Activated T-cell treated with anti-CD3 and anti-CD28 coated beads for 48 hours (primary cell): ENCODE results near the gene PLEKHH1.
"Not testable (repeated sequence)": the region's sequence is repeated elsewhere in the genome, so short reads cannot be mapped to it uniquely, and the experiment has no call there.

Experiments used
- DNase-seq: peaks from one replicate; pipeline ENCODE4 v3.0.0-alpha.2; 2020; ENCODE audit warnings: low read depth

PLEKHH1 gene

DNA sequence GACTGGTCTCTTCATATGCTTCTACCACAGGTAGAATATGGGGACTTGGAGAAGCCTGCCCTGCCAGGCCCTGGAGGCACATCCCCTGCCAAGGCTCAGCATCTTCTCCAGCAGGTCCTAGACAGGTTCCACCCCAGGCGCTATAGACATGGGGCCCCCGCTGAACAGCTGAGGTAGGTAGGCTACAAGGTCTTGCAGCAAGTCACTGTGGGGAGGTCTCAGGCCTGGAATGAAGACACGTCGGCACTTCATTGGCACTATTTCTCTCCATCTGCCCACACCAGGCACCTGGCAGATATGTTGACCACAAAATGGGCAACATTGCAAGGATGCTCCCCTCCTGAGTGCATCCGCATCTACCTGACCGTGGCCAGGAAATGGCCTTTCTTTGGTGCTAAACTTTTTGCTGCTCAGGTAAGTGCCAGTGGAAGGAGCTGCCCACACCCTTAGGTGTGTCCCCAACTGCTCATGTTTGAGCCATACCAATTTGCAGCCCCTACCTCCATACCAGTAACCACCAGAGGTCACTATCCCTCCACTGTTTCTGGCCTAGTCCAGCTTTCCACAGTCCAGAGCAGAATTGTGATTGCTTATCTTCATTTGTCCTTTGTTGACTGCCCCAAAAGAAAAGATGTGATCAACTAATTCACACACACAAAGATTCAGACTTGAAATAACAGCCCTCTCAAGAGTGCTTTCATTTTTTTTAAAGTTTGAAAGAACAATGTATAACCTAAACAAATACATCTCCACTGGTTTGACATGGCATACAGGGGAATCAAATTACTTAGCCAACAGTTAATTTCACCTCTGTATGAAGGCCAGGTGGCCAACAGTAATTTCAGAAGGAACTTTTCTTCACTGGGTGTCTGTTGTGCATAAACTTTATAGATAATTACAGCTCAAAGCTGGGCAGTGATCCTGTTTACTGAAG, 50.9 kb downstream of the PLEKHH1 start:
- no peak for DNase-seq

DNA sequence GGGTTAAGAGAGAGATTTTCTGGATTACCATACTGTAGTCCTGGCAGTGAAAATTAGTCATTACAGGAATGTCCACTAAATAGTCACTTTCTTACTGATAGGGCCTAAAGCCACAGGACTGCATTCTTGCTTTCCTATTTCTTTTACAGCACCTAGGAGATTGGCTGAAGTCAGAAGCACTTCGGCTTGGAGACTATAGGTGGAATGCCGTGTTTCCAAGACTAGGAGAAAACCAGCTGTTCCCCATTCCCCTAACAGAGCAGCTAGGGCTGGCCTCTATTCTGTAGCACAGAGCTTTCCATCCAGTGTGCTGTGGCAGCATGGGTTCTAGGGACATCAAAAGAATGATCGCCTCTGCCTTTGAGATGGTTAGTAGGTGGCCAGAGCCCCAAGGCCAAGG, 51.9 kb downstream of the PLEKHH1 start:
- no peak for DNase-seq

DNA sequence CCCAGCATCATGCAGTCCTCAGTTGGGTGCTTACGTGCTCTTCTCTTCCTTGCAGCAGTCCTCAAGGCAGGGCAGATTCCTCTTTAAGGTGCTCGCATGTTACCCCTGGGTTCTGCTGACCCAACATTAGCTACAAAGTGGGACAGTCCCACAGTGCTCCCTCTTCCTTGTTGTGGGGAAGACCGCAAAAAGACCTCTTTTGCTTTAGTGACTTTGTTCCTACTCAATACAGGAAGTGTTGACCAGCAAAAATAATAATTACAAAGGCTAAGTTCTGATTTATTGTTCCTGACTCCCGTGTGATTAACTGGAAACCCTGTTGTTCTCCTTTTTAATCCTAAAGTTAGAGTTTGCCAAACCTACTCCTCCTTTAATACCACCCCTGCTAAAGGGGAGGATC, 53.3 kb downstream of the PLEKHH1 start:
- DNase-seq: no peak

DNA sequence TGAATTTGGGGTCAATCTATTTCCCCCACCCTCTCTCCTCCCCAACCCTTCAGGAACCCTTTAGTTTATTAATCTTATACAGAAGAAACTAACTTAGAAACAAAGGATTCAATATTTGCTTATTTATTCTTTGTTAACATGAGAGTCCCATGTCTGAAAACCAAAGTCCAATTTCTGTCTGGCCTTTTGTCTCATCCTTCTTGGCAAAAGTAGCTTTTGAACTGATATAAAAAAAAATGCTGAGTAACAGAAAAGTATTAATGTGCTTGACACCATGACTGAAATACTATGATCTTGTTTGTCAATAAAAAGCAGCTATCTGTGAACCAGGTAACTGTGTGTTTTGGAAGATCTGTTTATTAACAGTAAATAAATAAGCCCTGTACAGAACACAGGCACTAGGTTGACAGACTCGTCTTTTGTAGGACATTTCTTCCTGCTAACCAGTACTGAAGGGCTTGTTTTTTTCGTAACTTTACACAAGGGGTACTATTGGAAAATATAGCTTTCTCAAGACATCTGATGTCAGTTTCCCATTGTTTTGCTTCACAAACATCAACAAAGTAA, 56.2 kb downstream of the PLEKHH1 start:
- no peak for DNase-seq

GRCh38 chr14:67593650-67594049, 60.6 kb downstream of the PLEKHH1 start:
- not testable (repeated sequence) for DNase-seq

DNA sequence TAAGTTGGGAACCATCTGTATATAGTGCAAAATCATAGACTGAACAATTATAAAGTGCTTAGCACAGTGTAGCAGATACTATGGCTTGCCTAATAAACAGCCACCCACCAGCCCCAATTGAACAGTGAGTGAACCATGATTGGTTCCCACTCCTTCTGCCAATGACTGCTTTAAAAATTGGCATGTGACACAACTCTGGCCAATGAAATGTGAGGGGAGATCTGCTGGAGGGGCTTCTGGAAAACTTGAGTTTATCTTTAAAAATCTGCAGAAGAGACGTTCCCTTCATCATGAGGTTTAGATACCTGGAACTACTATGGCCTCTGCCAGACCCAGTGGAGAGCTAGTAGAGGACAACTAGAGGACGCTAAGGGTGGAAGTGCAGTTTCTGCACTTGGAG, 62.3 kb downstream of the PLEKHH1 start:
- DNase-seq: no peak

GRCh38 chr14:67599698-67600561, 66.8 kb downstream of the PLEKHH1 start, which contains the start of gene PIGH:
PIGH (minus strand) TSS chr14:67600268; CDS start chr14:67600203, 65 bp downstream.
- peak; percentile 97 for DNase-seq

DNA sequence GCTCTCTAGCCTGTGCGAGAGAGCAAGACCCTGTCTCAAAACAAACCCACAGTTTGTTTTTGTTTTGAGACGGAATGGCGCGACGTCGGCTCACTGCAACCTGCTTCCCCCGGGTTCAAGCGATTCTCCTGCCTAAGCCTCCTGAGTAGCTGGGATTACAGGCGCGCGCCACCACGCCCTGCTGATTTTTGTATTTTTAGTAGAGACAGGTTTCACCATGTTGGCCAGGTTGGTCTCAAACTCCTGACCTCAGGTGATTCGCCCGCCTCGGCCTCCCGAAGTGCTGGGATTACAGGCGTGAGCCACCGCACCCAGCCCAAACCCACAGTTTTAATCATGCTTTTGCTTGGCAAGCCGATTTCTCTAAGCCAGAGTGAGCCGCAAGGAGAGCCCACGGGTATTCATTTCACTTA, 67.5 kb downstream of the PLEKHH1 start:
- DNase-seq: not testable (repeated sequence)

- DNase-seq: no peak
Observed at GRCh38 chr14:67602076-67602475, 69.0 kb downstream of the PLEKHH1 start.

GRCh38 chr14:67602995-67603545, 70.0 kb downstream of the PLEKHH1 start:
- DNase-seq: no peak

DNA sequence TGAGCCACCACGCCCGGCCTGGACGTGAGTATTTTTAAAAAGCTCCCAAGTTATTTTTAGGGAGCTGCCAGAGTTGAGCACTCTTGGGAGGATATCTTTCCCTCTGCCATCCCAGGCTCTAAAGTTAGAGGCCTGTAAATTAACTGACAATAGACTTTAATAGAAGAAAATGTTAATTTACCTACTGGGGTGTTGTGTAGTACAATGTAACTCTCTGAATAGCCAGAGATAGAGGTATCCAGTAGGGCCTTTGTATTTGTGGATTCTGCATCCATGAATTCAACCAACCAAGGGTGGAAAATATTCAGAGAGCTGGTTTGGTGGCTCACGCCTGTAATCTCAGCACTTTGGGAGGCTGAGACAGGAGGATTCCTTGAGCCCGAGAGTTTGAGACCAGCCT, 74.6 kb downstream of the PLEKHH1 start:
- no peak for DNase-seq

GRCh38 chr14:67609642-67610310, 76.7 kb downstream of the PLEKHH1 start:
- DNase-seq: no peak

GRCh38 chr14:67610491-67610890, 77.4 kb downstream of the PLEKHH1 start:
- no peak for DNase-seq

DNA sequence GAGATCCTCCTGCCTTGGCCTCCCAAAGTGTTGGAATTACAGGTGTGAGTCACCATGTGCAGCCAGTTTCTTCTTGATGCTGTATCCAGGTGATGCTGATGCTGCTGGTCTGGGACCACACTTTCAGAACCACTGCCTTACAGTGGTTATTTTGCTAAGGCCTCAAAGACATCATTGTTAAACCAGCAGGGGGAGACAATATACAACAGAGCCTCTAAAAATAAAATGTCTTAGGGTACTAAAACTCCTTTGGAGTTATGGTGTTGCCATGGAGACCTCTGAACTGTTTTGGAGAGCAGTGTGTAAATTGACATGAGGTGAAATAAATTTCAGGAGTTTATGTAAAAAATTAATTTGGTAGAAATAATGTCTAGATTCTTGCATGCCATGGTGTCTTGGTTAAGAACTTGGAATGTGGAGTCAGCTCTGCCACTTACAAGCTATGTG, 85.5 kb downstream of the PLEKHH1 start:
- DNase-seq: no peak

DNA sequence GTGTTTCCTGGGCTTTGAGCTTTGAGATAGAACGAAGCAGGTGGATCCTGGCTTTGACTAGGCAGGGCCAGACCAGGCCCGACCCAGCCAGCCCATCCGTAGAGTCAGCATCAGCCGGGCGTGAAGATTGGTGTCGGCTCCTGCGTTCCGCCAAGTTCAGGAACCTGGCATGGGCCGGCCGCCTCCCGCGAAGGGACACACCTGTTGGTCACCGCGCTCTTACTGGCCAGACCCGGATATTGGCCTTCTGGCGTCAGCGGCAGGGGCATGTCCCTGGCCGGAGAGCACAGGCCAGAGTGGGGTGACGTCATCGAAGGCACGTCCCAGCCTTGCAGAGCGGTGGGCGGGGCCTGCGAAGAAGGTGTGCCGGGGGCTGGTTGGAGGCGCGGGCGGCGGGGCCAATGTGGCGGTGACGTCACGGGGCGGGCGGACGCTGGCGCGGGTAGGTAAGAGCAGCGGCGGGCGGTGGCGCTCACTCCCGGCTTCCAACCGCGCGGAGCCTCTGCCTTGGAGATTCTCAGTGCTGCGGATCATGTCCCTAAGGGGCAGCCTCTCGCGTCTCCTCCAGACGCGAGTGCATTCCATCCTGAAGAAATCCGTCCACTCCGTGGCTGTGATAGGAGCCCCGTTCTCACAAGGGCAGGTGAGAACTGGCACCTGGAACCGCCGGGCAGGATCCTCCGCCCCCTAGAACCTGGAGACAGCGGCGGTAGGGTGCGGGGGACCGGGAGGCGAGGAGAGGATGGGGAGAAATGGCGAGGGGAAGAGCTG, 86.5 kb downstream of the PLEKHH1 start, which contains the start of gene ARG2:
TSS of gene ARG2 (plus strand) at position 475 of the 771 bp plus-strand sequence. CDS start at position 533, 58 bp downstream.
- DNase-seq: peak; percentile 95

- no peak for DNase-seq
Observed at GRCh38 chr14:67620217-67620785, 87.2 kb downstream of the PLEKHH1 start.

- no peak for DNase-seq
Observed at GRCh38 chr14:67622675-67623074, 89.6 kb downstream of the PLEKHH1 start.

DNA sequence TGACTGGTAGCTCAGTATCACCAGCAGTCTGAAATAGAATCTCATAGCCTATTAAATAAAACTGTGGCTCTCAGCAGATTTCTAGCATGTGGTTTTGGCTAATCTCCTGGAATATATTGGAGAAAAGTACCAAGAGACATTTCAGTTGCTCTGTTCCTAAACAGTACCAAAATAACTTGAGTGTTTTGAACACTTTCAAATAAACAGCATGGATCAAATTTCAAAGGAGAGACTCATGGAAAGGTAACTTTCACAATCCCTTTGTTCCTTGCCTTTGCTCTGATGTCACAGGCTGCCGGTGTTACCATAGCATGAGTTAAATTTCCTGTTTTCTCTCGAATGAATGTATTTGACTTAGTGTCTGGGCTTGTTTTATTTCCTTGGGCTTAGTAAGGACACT, 90.0 kb downstream of the PLEKHH1 start:
- DNase-seq: no peak

DNA sequence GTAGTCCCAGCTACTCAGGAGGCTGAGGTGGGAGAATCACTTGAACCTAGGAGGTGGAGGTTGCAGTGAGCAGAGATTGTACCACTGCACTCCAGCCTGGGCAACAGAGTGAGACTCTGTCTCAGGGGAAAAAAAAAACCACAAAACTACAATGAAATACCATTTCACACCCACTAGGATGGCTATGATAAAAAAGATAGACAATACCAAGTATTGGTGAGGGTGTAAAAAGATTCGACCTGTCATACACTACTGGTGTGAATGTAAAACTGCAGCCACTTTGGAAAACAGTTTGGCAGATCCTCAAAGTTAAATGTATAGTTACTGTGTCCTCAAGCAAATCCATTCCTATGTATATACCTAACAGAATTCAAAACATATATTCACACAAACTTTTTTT, 93.0 kb downstream of the PLEKHH1 start:
- not testable (repeated sequence) for DNase-seq

GRCh38 chr14:67627519-67627918, 94.4 kb downstream of the PLEKHH1 start:
- no peak for DNase-seq
